ENCODE measurements around the gene PPHLN1.

Gene PPHLN1

DNA sequence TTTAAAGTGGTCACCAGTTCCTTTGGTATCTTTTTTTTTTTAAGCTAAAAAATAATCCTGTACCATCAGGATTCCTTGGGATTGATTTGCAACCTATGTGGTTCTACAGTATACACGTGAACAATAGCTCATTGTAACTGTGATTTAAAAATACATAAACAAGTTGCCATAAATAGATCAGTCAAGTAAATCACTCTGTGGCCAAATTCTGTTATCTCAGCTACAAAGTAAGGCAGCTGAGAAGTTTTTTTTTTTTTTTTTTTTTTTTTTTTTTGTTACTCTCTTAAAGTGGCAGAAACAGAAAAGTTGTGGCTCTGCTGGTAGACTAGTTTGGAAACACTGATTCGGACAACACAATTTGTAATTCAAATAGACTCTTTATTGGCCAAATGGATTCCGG, 159.0 kb downstream of the PPHLN1 start:
- no peak for DNase-seq

DNA sequence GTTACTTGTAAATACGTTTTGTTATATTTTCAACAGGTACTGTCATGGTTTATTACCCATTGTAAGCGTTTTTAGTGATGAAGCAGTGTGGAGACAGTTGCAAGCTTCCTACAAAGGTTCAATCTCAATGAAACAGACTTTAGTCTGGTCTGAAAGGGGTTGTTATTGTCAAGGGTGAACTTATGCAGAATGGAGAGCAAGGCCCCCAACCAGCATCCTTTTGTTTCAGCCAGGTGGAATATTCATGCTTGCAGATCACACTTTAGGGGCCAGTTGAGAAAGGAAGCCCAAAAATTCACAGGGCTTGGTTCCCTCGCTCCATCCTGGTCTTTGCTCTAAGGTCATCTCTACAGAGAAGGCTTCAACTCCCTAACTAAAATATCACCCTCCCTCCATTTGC, 159.9 kb downstream of the PPHLN1 start:
- no peak for DNase-seq

DNA sequence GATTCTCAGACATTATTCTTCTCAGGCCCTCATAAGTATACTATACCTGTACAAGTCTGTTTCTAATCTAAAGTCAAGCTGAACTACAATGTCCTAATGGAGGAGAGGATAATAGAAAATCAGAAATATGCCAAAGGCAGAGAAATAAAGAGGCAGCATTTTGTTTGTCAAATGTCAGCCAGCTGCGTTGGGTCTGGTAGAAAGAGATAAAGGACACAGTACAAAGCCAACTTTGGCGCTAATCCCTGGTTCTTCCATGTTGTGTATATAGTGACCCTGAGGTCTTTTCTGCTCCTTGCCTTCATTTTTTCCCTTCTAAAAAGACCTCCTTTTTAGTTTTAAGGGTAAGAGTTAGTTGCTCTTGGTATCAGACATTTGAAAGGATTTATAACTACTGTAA, 160.4 kb downstream of the PPHLN1 start:
- no peak for DNase-seq

DNA sequence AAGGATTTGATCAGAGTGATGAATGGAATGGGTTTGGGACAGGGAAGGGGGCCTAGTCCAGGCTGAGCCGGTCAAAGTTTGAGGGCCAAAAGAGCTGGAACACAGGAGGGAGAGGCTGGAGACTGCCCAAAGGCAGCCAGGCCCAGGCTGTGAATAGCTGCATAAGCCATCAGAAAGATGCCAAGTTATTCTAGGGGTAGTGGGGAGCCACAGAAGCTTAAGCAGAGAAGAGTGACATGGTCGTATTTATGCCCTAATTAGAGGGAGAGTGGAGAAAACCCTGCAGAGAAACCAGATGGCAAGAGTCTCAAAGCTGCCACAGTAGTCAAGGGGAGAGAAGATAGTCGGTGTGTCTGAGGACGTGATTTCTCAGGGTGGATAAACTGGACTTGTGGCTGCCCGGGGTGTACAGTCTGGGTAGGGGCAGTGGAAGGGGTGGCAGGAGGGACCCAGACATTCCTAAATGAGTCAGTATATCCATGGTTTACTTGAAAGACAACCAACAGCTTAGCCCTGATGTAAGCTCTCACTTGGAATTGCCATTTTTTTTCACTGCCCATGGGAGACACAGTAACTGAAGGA, 164.4 kb downstream of the PPHLN1 start:
- DNase-seq: no peak

All from suppressor macrophage treated with lipopolysaccharide for 4 hours (primary cell).